ENCODE measurements around the gene MAN1B1. TPM values are rescaled to one million over a fixed set of nuclear protein-coding genes. Genes with fewer than 3 reads are reported as not detected.
A peak's percentile ranks its signal among the peaks of the same experiment; 100 is the strongest.

The MAN1B1 gene
- total and polyA plus RNA-seq, 3 experiments from 2014 or later = 31.9 to 39.3 (median 32.7) TPM

DNA sequence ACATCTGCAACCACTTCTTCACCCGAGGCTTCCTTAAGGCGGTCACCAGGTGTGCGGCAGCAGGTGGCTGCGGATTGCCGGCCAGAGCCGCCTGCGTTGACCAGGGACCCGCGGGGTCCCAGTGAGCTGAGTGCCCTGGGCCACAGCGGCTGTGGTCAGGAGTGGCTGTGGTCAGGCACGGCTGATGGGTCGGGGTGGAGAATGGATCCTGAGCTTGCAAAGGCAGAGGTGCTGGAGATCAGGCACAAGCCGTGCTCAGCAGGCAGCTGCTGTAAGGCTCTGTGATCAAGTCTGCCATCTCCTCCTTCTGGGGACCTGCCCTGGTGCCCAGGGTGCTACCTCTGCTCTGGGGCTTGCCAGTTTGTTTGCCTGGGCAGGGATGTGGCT lies 7.4 kb upstream of the MAN1B1 start:
- Histone ChIP-seq H3K27ac (ENCODE audit: low read depth, low read length) (no peak overlapping the region), H3K27me3 (ENCODE audit: insufficient read depth, low read length, poor library complexity, severe bottlenecking) (no peaks in the 10 kb centered on the region), H3K9me3 (ENCODE audit: low read length) (no peaks in the 10 kb centered on the region), H3K4me3 (ENCODE audit: low read length) (no peak overlapping the region), H3K36me3 (ENCODE audit: insufficient read depth, low read length) (peaks cover 3% of the 10 kb centered on the region), H3K4me1 (ENCODE audit: insufficient read depth, low read length) (peaks cover 7% of the 10 kb centered on the region)
- Mint-ChIP-seq H3K4me1 (peaks cover 0 to 5% (median 2%) of the 10 kb centered on the region in 3 donors), H3K27ac (no peak overlapping the region), H3K9me3 (no peaks in the 10 kb centered on the region), H3K36me3 (peaks cover 0 to 20% (median 0%) of the 10 kb centered on the region in 3 donors), H3K4me3 (peak overlapping the region in 5 of 7 donors; percentile 43 to 81 (median 45)), H3K27me3 (no peaks in the 10 kb centered on the region)
- no peak for DNase-seq
- ChIA-PET POLR2A (no interaction called here), CTCF (interaction anchor here (1.3 to 1.4 kb wide), 2 partner anchors 9 to 12 kb away, joined by 4 to 5 read pairs; partner anchors contain the start of gene SAPCD2)

GRCh38 chr9:137080260-137081122 lies 6.3 kb upstream of the MAN1B1 start:
- Mint-ChIP-seq H3K4me1 (peaks cover 2 to 10% (median 4%) of the 10 kb centered on the region in 3 donors), H3K36me3 (peaks cover 0 to 20% (median 0%) of the 10 kb centered on the region in 3 donors), H3K27ac (no peak overlapping the region), H3K27me3 (no peaks in the 10 kb centered on the region), H3K9me3 (no peaks in the 10 kb centered on the region), H3K4me3 (peak overlapping the region in 1 of 7 donors; percentile 46)
- Histone ChIP-seq H3K36me3 (ENCODE audit: insufficient read depth, low read length) (peaks cover 3% of the 10 kb centered on the region), H3K9me3 (ENCODE audit: low read length) (no peaks in the 10 kb centered on the region), H3K4me3 (ENCODE audit: low read length) (no peak overlapping the region), H3K4me1 (ENCODE audit: insufficient read depth, low read length) (peaks cover 9% of the 10 kb centered on the region), H3K27me3 (ENCODE audit: insufficient read depth, low read length, poor library complexity, severe bottlenecking) (no peaks in the 10 kb centered on the region), H3K27ac (ENCODE audit: low read depth, low read length) (no peak overlapping the region)
- ChIA-PET POLR2A (no interaction called here), CTCF (interaction anchor here (0.8 to 1.3 kb wide), 2 partner anchors 13 kb away, joined by 3 to 5 read pairs; no protein-coding TSS in a partner anchor)
- no peak for DNase-seq

DNA sequence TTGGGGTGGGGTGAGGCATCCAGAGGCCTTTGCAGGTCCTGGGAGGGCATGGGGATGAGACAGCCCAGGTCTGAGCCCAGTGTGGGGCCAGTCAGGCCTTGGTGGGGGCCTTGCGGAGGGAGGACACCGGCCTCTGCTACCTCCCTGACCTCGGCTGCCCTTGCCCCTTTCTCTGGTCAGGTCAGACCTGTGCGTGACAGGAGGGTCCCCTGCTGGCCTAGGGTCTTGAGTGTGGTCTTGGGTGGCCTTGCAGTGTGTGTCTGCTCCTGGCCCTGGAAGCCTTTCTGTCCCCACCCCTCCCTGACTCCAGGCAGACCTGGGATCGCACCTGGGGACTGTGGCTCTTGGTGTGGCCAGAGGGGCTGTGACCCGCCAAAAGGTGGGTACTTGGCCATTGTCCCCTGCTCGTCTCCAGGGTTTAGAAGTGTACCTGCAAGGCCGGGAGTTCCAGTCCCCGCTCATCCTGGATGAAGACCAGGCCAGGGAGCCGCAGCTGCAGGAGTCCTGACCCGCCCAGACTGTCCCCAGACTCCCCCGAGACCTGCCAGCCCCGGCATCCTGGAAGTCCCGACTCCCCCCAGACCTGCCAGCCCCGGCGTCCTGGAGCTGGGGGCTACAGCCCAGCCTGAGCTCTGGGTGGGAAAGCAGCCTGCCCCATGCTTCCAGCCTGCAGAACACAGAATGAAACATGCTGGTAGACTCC lies 4.4 kb upstream of the MAN1B1 start:
- POLR2A ChIA-PET = no interaction called here
- peaks cover 17% of the 10 kb centered on the region for H3K4me1 ChIP-seq (ENCODE audit: insufficient read depth, low read length)
- Mint-ChIP-seq H3K4me3 (peak overlapping the region in 1 of 7 donors; percentile 36), H3K4me1 (peaks cover 7 to 17% (median 8%) of the 10 kb centered on the region in 3 donors), H3K36me3 (peaks cover 0 to 25% (median 0%) of the 10 kb centered on the region in 3 donors), H3K9me3 (no peaks in the 10 kb centered on the region), H3K27ac (no peak overlapping the region), H3K27me3 (no peaks in the 10 kb centered on the region)
- peaks cover 3% of the 10 kb centered on the region for H3K36me3 ChIP-seq (ENCODE audit: insufficient read depth, low read length)
- DNase-seq = no peak
- H3K27me3 ChIP-seq (ENCODE audit: insufficient read depth, low read length, poor library complexity, severe bottlenecking) = no peaks in the 10 kb centered on the region
- CTCF ChIA-PET = interaction anchor here (1.1 to 1.6 kb wide), 3 partner anchors 12 to 19 kb away, joined by 3 to 6 read pairs (median 4); partner anchors contain the start of gene SAPCD2
- H3K27ac ChIP-seq (ENCODE audit: low read depth, low read length) = no peak overlapping the region
- H3K4me3 ChIP-seq (ENCODE audit: low read length) = no peak overlapping the region
- H3K9me3 ChIP-seq (ENCODE audit: low read length) = no peaks in the 10 kb centered on the region

DNA sequence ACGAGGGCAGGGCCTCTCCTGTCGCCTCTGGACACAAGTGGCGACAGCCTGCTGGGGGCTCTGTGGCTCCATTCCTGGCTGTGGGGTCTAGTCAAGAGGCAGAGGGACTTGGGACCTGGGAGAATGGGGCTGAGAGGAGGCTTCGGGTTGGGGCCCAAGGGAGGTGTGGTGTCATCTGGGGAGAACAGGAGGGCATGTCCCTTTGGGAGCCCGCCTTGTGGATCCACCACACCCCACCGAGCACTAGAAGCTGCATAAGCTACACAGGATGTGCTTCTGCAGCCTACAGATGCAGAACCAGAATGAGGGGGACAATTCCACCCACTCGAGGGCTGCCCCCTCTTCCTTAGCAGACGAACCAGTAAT lies 3.9 kb upstream of the MAN1B1 start:
- no peak overlapping the region for H3K27ac ChIP-seq (ENCODE audit: low read depth, low read length)
- no peaks in the 10 kb centered on the region for H3K9me3 ChIP-seq (ENCODE audit: low read length)
- no peaks in the 10 kb centered on the region for H3K27me3 ChIP-seq (ENCODE audit: insufficient read depth, low read length, poor library complexity, severe bottlenecking)
- ChIA-PET POLR2A (interaction anchor here (1.3 kb wide), 1 partner anchor 13 kb away, joined by 4 read pairs; no protein-coding TSS in a partner anchor), CTCF (interaction anchor here (1.6 kb wide), 1 partner anchor 15 kb away, joined by 6 read pairs; no protein-coding TSS in a partner anchor)
- peak overlapping the region in 1 of 8 donors; percentile 14 for H3K27ac Mint-ChIP-seq
- no peak overlapping the region for H3K4me3 Mint-ChIP-seq
- H3K4me1 Mint-ChIP-seq = peaks cover 12 to 23% (median 13%) of the 10 kb centered on the region in 3 donors
- H3K4me1 ChIP-seq (ENCODE audit: insufficient read depth, low read length) = peaks cover 22% of the 10 kb centered on the region
- H3K4me3 ChIP-seq (ENCODE audit: low read length) = no peak overlapping the region
- no peak for DNase-seq
- H3K27me3 Mint-ChIP-seq = no peaks in the 10 kb centered on the region
- peaks cover 0 to 28% (median 0%) of the 10 kb centered on the region in 3 donors for H3K36me3 Mint-ChIP-seq
- H3K36me3 ChIP-seq (ENCODE audit: insufficient read depth, low read length) = peaks cover 3% of the 10 kb centered on the region
- H3K9me3 Mint-ChIP-seq = no peaks in the 10 kb centered on the region

DNA sequence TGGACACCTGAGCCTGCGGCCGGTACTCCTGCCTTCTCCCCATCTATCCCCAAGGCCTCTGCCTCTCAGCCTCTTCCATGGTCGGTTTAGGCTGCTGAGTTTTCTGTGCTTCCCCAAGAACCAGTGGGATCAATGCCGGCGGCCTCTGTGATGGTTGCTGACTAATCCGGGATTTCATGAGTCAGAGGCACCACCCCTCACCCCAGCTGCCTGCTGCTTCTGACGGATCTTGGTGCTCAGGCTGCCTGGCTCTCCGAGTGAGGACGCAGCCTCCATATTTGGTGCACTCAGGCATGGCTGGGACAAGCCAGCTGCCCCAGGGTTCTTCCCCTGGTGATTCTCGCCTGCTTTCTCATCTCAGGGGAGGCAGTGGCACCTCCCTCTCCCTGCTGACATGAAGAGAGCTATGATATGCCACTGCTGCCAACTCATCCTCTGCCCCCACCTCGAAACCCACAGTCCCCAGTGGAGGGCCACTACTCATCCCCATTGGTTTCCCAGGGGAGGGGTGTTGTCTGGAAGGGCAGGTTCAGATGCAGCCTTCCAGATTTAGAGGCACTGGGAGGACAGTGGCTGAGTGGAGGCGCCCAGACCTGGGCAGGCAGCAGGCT lies 3.3 kb upstream of the MAN1B1 start:
- H3K9me3 ChIP-seq (ENCODE audit: low read length) = no peaks in the 10 kb centered on the region
- H3K4me1 ChIP-seq (ENCODE audit: insufficient read depth, low read length) = peaks cover 22% of the 10 kb centered on the region
- H3K9me3 Mint-ChIP-seq = no peaks in the 10 kb centered on the region
- no peak overlapping the region for H3K4me3 ChIP-seq (ENCODE audit: low read length)
- no peak for DNase-seq
- peaks cover 0 to 32% (median 0%) of the 10 kb centered on the region in 3 donors for H3K36me3 Mint-ChIP-seq
- H3K27ac Mint-ChIP-seq = peak overlapping the region in 1 of 8 donors; percentile 14
- peaks cover 18 to 29% (median 18%) of the 10 kb centered on the region in 3 donors for H3K4me1 Mint-ChIP-seq
- POLR2A ChIA-PET = interaction anchor here (1.3 kb wide), 1 partner anchor 12 kb away, joined by 4 read pairs; no protein-coding TSS in a partner anchor
- H3K27me3 ChIP-seq (ENCODE audit: insufficient read depth, low read length, poor library complexity, severe bottlenecking) = no peaks in the 10 kb centered on the region
- H3K27me3 Mint-ChIP-seq = no peaks in the 10 kb centered on the region
- no peak overlapping the region for H3K27ac ChIP-seq (ENCODE audit: low read depth, low read length)
- peaks cover 3% of the 10 kb centered on the region for H3K36me3 ChIP-seq (ENCODE audit: insufficient read depth, low read length)
- peak overlapping the region in 2 of 7 donors; percentile 12 to 61 for H3K4me3 Mint-ChIP-seq
- CTCF ChIA-PET = interaction anchor here (1.0 to 1.6 kb wide), 2 partner anchors 13 to 15 kb away, joined by 3 to 6 read pairs; partner anchors contain the start of gene SAPCD2

DNA sequence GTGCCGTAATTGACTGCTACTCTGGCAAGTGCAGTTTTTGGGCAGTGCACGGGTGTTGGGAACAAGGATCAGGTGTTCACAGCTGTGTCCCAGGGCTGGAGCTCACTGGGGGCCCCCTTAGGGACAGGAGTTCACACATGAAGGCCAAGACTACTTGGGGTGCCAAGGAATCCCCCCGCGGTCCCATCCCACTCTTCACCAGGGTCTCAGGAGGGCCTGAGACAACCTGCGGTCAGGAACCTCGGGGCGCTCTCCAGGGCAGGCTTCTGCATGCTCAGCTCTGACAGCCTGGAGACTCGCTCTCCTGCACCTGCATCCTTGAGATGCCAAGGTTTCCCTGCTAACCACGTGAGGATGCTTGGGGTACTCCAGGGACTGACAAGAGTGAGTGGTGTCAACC lies 2.3 kb upstream of the MAN1B1 start:
- CTCF ChIA-PET = interaction anchor here (1.0 to 2.5 kb wide), 2 partner anchors 14 to 20 kb away, joined by 3 to 8 read pairs; partner anchors contain the start of gene SAPCD2
- Histone ChIP-seq H3K9me3 (ENCODE audit: low read length) (no peaks in the 10 kb centered on the region), H3K36me3 (ENCODE audit: insufficient read depth, low read length) (peaks cover 3% of the 10 kb centered on the region), H3K27me3 (ENCODE audit: insufficient read depth, low read length, poor library complexity, severe bottlenecking) (no peaks in the 10 kb centered on the region), H3K4me1 (ENCODE audit: insufficient read depth, low read length) (peaks cover 19% of the 10 kb centered on the region), H3K27ac (ENCODE audit: low read depth, low read length) (no peak overlapping the region), H3K4me3 (ENCODE audit: low read length) (no peak overlapping the region)
- POLR2A ChIA-PET = interaction anchor here (1.3 to 3.0 kb wide), 2 partner anchors 11 to 14 kb away, joined by 4 to 29 read pairs; partner anchors contain the start of gene SAPCD2
- DNase-seq = no peak
- no peak overlapping the region for H3K27ac Mint-ChIP-seq
- H3K9me3 Mint-ChIP-seq = no peaks in the 10 kb centered on the region
- H3K36me3 Mint-ChIP-seq = peaks cover 0 to 42% (median 4%) of the 10 kb centered on the region in 3 donors
- H3K27me3 Mint-ChIP-seq = no peaks in the 10 kb centered on the region
- H3K4me1 Mint-ChIP-seq = peaks cover 21 to 39% (median 25%) of the 10 kb centered on the region in 3 donors
- H3K4me3 Mint-ChIP-seq = peak overlapping the region in 2 of 7 donors; percentile 15 to 73

DNA sequence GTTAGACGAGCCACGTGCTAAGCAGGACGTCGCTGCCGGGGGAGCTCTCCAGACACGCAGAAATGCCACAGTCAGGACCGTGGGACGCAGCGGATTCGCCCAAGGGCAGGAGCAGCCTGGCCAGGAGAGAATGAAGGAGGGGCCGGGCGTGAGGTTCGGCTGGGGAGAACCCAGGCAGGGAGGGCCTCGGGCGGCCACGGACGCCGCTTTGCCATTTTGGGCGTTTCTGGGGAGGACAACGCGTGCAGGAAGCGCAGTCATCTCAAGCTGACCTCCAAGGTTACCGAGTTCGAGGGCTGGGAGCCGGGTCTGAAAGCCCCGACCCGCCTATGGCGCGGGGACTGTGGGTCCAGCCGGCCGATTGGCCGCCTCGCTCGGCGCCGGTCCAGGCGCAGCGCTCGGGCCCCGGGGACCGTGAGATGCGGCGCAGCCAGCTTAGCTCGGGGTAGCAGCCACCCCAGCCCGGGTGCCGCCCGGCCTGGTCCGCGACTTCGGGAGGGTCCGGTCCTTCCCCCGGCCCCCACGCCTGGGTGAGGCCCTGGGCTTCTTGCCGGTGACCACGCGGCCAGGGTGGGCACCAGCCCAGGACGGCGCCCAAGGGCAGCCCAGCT lies 760 bp upstream of the MAN1B1 start:
- Histone ChIP-seq H3K4me3 (ENCODE audit: low read length) (peak overlapping the region; percentile 76), H3K9me3 (ENCODE audit: low read length) (no peaks in the 10 kb centered on the region), H3K4me1 (ENCODE audit: insufficient read depth, low read length) (peaks cover 19% of the 10 kb centered on the region), H3K27ac (ENCODE audit: low read depth, low read length) (peak overlapping the region; percentile 86), H3K27me3 (ENCODE audit: insufficient read depth, low read length, poor library complexity, severe bottlenecking) (no peaks in the 10 kb centered on the region), H3K36me3 (ENCODE audit: insufficient read depth, low read length) (peaks cover 4% of the 10 kb centered on the region)
- CTCF ChIA-PET = interaction anchor here (1.0 to 2.5 kb wide), 18 partner anchors 10 to 292 kb away, joined by 3 to 29 read pairs (median 4); partner anchors contain the start of genes ABCA2, FUT7, NPDC1 and RNF224
- Mint-ChIP-seq H3K4me3 (peak overlapping the region; percentile 83 to 93 (median 87)), H3K36me3 (peaks cover 0 to 51% (median 5%) of the 10 kb centered on the region in 3 donors), H3K27me3 (no peaks in the 10 kb centered on the region), H3K27ac (peak overlapping the region; percentile 86 to 99 (median 94)), H3K9me3 (no peaks in the 10 kb centered on the region), H3K4me1 (peaks cover 21 to 41% (median 23%) of the 10 kb centered on the region in 3 donors)
- POLR2A ChIA-PET = interaction anchor here (0.8 to 3.0 kb wide), 17 partner anchors 9 to 547 kb away, joined by 3 to 45 read pairs (median 5); partner anchors contain the start of genes CCDC183, DPP7, SAPCD2 and TMEM141
- DNase-seq = no peak

Data from CD8-positive, alpha-beta memory T cell (primary cell).